ENCODE results near the gene SLC30A2.

The SLC30A2 gene

GRCh38 chr1:26020941-26021646 lies 24.8 kb downstream of the SLC30A2 start:
- peak; percentile 15 for DNase-seq

- peak; percentile 43 for DNase-seq
Observed at GRCh38 chr1:26020330-26020768, 25.6 kb downstream of the SLC30A2 start.

- DNase-seq, result no peak
Observed at GRCh38 chr1:26019641-26020315, 26.1 kb downstream of the SLC30A2 start.

GRCh38 chr1:26017606-26018005 lies 28.3 kb downstream of the SLC30A2 start:
- no peak for DNase-seq

GRCh38 chr1:26016953-26017545 lies 28.9 kb downstream of the SLC30A2 start:
- DNase-seq, result no peak

- no peak for DNase-seq
Observed at GRCh38 chr1:26016258-26016952, 29.5 kb downstream of the SLC30A2 start.

GRCh38 chr1:26015358-26015757 lies 30.6 kb downstream of the SLC30A2 start:
- no peak for DNase-seq

GRCh38 chr1:26014179-26014578 lies 31.7 kb downstream of the SLC30A2 start:
- no peak for DNase-seq

GRCh38 chr1:26012864-26013263 lies 33.1 kb downstream of the SLC30A2 start:
- no peak for DNase-seq

GRCh38 chr1:26010825-26011224 lies 35.1 kb downstream of the SLC30A2 start:
- no peak for DNase-seq

GRCh38 chr1:26009796-26010447 lies 36.0 kb downstream of the SLC30A2 start:
- no peak for DNase-seq

GRCh38 chr1:26006710-26007109 lies 39.2 kb downstream of the SLC30A2 start:
- DNase-seq, result no peak

GRCh38 chr1:26005434-26006105 lies 40.3 kb downstream of the SLC30A2 start:
- peak; percentile 73 for DNase-seq

- no peak for DNase-seq
Observed at GRCh38 chr1:26003756-26004155, 42.2 kb downstream of the SLC30A2 start.

GRCh38 chr1:26003262-26003661 lies 42.7 kb downstream of the SLC30A2 start:
- no peak for DNase-seq

- DNase-seq, result no peak
Observed at GRCh38 chr1:25999041-25999800, 46.7 kb downstream of the SLC30A2 start.

- DNase-seq, result peak; percentile 99
Observed at GRCh38 chr1:25997828-25998761, 47.8 kb downstream of the SLC30A2 start, which contains the start of gene PAFAH2. PAFAH2 (minus strand) TSS chr1:25998063; CDS start chr1:25990816, 7,247 bp downstream.

- DNase-seq, result peak; percentile 68
Observed at GRCh38 chr1:25996966-25997827, 48.7 kb downstream of the SLC30A2 start.

All from femur (tissue), 1 donor.